GM10248 (cell line): ENCODE measurements around the gene GSAP.

ENCODE experiments used
- CTCF ChIA-PET: fragments of 300-600 bp; sonication (Branson Sonifier 250); formaldehyde crosslinking; extraction: SDS; loops from one replicate; lab custom pipeline; 2021; ENCODE audit warnings: antibody characterized with exemption; lab: Yijun Ruan, JAX
- POLR2A ChIA-PET: fragments of 350-650 bp; sonication (Branson Sonifier 250); formaldehyde crosslinking; extraction: SDS; loops from one replicate; lab custom pipeline; 2020; ENCODE audit warnings: antibody characterized with exemption; lab: Yijun Ruan, JAX
- DNase-seq: peaks from one replicate; pipeline ENCODE4 v3.0.0; 2012; ENCODE audit errors: extremely low spot score
- CTCF ChIP-seq: IDR thresholded peaks from 2 replicates; pipeline ENCODE4 v1.5.1; 2012; ENCODE audit warnings: mild to moderate bottlenecking, low read depth; ENCODE audit errors: extremely low read depth, missing control alignments, control extremely low read depth

The GSAP gene

GRCh38 chr7:77442636-77443035, 26.5 kb upstream of the GSAP start:
- no peak for TF ChIP-seq CTCF
- ChIA-PET CTCF (interaction anchor here (1.3 kb wide), 1 partner anchor 10 kb away, joined by 3 read pairs; no protein-coding TSS in a partner anchor), POLR2A (no interaction called here)
- DNase-seq = no peak

GRCh38 chr7:77441046-77441445, 24.9 kb upstream of the GSAP start:
- TF ChIP-seq CTCF = no peak
- POLR2A ChIA-PET = no interaction called here
- CTCF ChIA-PET = interaction anchor here (1.3 to 1.4 kb wide), 2 partner anchors 12 to 15 kb away, joined by 3 to 4 read pairs; no protein-coding TSS in a partner anchor
- no peak for DNase-seq

DNA sequence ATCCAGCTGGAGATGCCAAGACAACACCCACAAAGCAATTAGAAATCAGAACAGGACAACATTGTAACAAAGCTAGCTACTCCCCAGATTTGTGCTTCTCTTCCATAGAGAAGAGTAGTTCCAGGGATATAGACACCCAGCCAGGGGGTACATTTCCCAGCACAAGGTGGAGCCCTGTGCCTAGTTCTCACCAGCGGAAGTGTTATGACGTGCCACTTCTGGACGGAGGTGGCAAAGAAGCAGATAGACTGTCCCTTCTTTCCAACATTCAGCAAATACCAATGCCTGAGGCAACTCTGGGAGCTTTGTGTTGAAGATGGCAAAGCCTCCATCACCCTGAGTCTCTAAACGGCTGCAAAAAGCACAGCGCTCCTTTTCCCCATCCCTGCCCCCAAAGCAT, 23.4 kb upstream of the GSAP start:
- ChIA-PET POLR2A (no interaction called here), CTCF (no interaction called here)
- no peak for TF ChIP-seq CTCF
- no peak for DNase-seq

DNA sequence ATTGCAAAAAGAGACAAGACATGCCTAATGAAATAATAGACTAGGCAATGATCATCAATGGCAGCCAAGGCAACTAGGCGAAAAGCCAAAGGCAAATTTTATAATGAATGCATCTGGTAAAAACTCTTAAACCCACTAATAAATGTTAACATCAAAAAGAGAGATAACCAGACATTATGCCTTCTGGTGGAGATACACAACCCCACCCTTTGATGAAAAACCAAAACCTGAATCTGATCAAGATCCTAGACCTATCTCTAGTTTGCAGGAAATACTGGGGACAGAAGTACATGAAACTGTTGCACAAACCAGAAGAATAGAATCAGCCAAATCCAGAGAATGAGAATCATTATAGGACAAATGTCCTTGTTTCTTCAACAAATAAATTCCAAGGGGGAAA, 22.0 kb upstream of the GSAP start:
- ChIA-PET CTCF (interaction anchor here (1.0 kb wide), 1 partner anchor 10 kb away, joined by 3 read pairs; no protein-coding TSS in a partner anchor), POLR2A (no interaction called here)
- no peak for TF ChIP-seq CTCF
- no peak for DNase-seq

- CTCF ChIA-PET = no interaction called here
- no peak for DNase-seq
- TF ChIP-seq CTCF = no peak
- POLR2A ChIA-PET = no interaction called here
These were observed 18.6 kb upstream of the GSAP start for GRCh38 chr7:77434570-77435275.

DNA sequence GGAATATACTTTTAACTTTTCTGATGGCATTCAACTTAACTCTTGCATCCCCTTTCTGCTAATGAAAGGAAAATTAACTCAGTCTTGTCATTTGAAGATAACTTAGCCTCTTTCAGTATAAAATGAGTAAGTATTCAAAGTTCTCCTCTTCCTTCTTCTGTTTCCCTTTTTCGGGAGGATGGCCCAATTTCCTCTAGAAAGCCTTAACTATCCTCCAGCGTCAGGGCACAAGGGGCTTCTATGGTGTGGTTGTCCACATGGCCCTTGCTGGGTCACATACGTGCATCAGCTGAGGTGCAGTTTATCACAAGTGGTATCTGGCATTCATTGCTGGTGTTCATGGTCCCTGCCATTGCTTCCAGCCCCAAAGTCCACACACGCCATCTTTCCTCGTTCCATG, 17.8 kb upstream of the GSAP start:
- ChIA-PET CTCF (no interaction called here), POLR2A (no interaction called here)
- DNase-seq = no peak
- no peak for TF ChIP-seq CTCF
